Endothelial cell of umbilical vein (primary cell): Measurements from ENCODE around the gene PMEL. TPM values are rescaled to one million over a fixed set of nuclear protein-coding genes. Genes with fewer than 3 reads are reported as not detected.

Source experiments
- BruUV-seq: library from RNA; stranded (reverse); fragments of 400-500 nt; replicated peaks from 2 replicates; lab custom pipeline; 2021; lab: Mats Ljungman, UMichigan
- CTCF ChIA-PET: fragments of 300-600, 350-600 bp; sonication (Branson Sonifier 250); formaldehyde crosslinking; loops from one replicate; lab custom pipeline; 2021; ENCODE audit warnings: antibody characterized with exemption, inconsistent platforms; lab: Charles Lee
- POLR2A ChIA-PET: fragments of 300-600, 350-600 bp; sonication (Branson Sonifier 250); formaldehyde crosslinking; loops from one replicate; lab custom pipeline; 2021; ENCODE audit warnings: antibody characterized with exemption, inconsistent platforms; lab: Charles Lee
- DNase-seq: peaks from one replicate; pipeline ENCODE4 v3.0.0-alpha.2; 2011; ENCODE audit warnings: low read depth, low spot score
- FAIRE-seq: peaks from 2 replicates; lab custom pipeline; 2011; peaks lifted over from hg19 to GRCh38; lab: Jason Lieb, UNC
- H2AFZ ChIP-seq: 2 replicates; pipeline ENCODE4 v1.6.0; 2012; ENCODE audit warnings: low read depth, low read length, control low read depth, inconsistent platforms
- H3K27ac ChIP-seq: 2 replicates; pipeline ENCODE4 v1.5.1; 2011; ENCODE audit warnings: low read depth, mild to moderate bottlenecking, control low read depth, low read length, moderate library complexity; ENCODE audit not compliant: insufficient read depth
- H3K27me3 ChIP-seq, 2 experiments: 2 replicates each; pipeline versions ENCODE4 v1.6.0 to v1.6.1; 2011; ENCODE audit warnings: low read length in 2 of 2, mixed read lengths in 1 of 2; ENCODE audit not compliant: control insufficient read depth in 2 of 2, insufficient read depth in 2 of 2
- H3K36me3 ChIP-seq, 2 experiments: 2 replicates in 1 of 2; 3 replicates in 1 of 2; pipeline ENCODE4 v1.5.1; 2011; ENCODE audit warnings: low read length in 2 of 2, mild to moderate bottlenecking in 1 of 2, moderate library complexity in 1 of 2; ENCODE audit not compliant: control insufficient read depth in 2 of 2, insufficient read depth in 2 of 2; ENCODE audit errors: extremely low read depth in 1 of 2
- H3K4me1 ChIP-seq: 3 replicates; pipeline ENCODE4 v1.5.1; 2011; ENCODE audit warnings: mild to moderate bottlenecking, low read length; ENCODE audit not compliant: control insufficient read depth, insufficient read depth; ENCODE audit errors: extremely low read depth
- H3K4me2 ChIP-seq: 2 replicates; pipeline ENCODE4 v1.6.1; 2011; ENCODE audit warnings: low read length, control low read depth, mixed read lengths; ENCODE audit not compliant: insufficient read depth
- H3K4me3 ChIP-seq, 3 experiments: fragments of 200-600 bp in 1 of 3; sonication (generic), shearing (Covaris generic) in 1 of 3; replicated peaks in 1 of 3; 2 replicates each; pipeline ENCODE4 v1.5.1; 2011 to 2016; ENCODE audit warnings: control low read depth in 3 of 3, low read length in 3 of 3, mild to moderate bottlenecking in 2 of 3, inconsistent platforms in 1 of 3, low read depth in 1 of 3, moderate library complexity in 1 of 3; ENCODE audit not compliant: insufficient read depth in 1 of 3
- H3K79me2 ChIP-seq: 2 replicates; pipeline ENCODE4 v1.6.0; 2012; ENCODE audit warnings: low read length, inconsistent platforms; ENCODE audit not compliant: control insufficient read depth, insufficient read depth
- H3K9ac ChIP-seq: replicated peaks from 2 replicates; pipeline ENCODE3; 2011; ENCODE audit warnings: low read length, control low read depth; ENCODE audit not compliant: insufficient read depth; ENCODE audit errors: extremely low read depth
- H3K9me1 ChIP-seq: replicated peaks from 3 replicates; pipeline ENCODE4 v1.6.0; 2011; ENCODE audit warnings: mild to moderate bottlenecking, low read length; ENCODE audit not compliant: control insufficient read depth, insufficient read depth; ENCODE audit errors: extremely low read depth
- H3K9me3 ChIP-seq: replicated peaks from 2 replicates; pipeline ENCODE4 v1.5.1; 2012; ENCODE audit warnings: low read length, inconsistent platforms; ENCODE audit not compliant: control insufficient read depth, insufficient read depth
- H4K20me1 ChIP-seq: replicated peaks from 2 replicates; pipeline ENCODE3; 2011; ENCODE audit warnings: mild to moderate bottlenecking, low read length; ENCODE audit not compliant: control insufficient read depth, insufficient read depth; ENCODE audit errors: extremely low read depth
- EZH2 ChIP-seq: IDR thresholded peaks from 2 replicates; pipeline ENCODE4 v1.6.1; 2012; ENCODE audit warnings: borderline replicate concordance, low read depth, mild to moderate bottlenecking, moderate library complexity, low read length, inconsistent platforms; ENCODE audit not compliant: severe bottlenecking
- FOS ChIP-seq: IDR thresholded peaks from 2 replicates; pipeline ENCODE4 v1.6.1; 2011; ENCODE audit warnings: mild to moderate bottlenecking, low read length, moderate library complexity, borderline replicate concordance; ENCODE audit not compliant: insufficient read depth
- GATA2 ChIP-seq: IDR thresholded peaks from 2 replicates; pipeline ENCODE4 v1.7.0; 2011; ENCODE audit warnings: low read depth, mild to moderate bottlenecking, moderate library complexity, mixed read lengths, low read length; ENCODE audit not compliant: insufficient read length, insufficient read depth
- JUN ChIP-seq: IDR thresholded peaks from 2 replicates; pipeline ENCODE4 v1.6.1; 2011; ENCODE audit warnings: borderline replicate concordance, low read depth; ENCODE audit not compliant: insufficient read length, insufficient read depth
- MAX ChIP-seq: IDR thresholded peaks from 2 replicates; pipeline ENCODE4 v1.6.1; 2011; ENCODE audit not compliant: insufficient read depth, insufficient read length
- MYC ChIP-seq: IDR thresholded peaks from one replicate; pipeline ENCODE4 v1.6.1; 2011; ENCODE audit warnings: mild to moderate bottlenecking, low read depth, low read length
- POLR2A ChIP-seq: IDR thresholded peaks from 2 replicates; pipeline ENCODE4 v1.6.1; 2012; ENCODE audit warnings: low read depth, mild to moderate bottlenecking, control low read depth, low read length
- POLR2AphosphoS5 ChIP-seq: IDR thresholded peaks from 2 replicates; pipeline ENCODE4 v1.6.1; 2012; ENCODE audit warnings: low read depth, mild to moderate bottlenecking, control low read depth, low read length, moderate library complexity; ENCODE audit not compliant: insufficient read depth
- dilution Hi-C: fragments of 300-500 bp; cut with MboI; formaldehyde crosslinking; loops from one replicate; pipeline ENCODE4 v1.15.0; 2019; ENCODE audit warnings: low sequenced_read_pairs; ENCODE audit not compliant: extremely low pct_ligation_motif_present
- intact Hi-C: fragments of 100-400 bp; cut with micrococcal nuclease; formaldehyde crosslinking; loops from one replicate; pipeline ENCODE4 v1.10.0; 2022
- polyA plus RNA-seq, 4 experiments: library from polyadenylated mRNA; depleted of rRNA in 3 of 4; stranded (reverse) in 3 of 4; unstranded in 1 of 4; fragments of >200 nt; gene quantifications; 2 replicates each; pipeline versions ENCODE4 v1.2.1 to v1.2.3, GENCODE V29; 2011 to 2012; ENCODE audit warnings: missing spikeins in 1 of 4
- total RNA-seq: library from RNA; stranded (reverse); gene quantifications from 2 replicates; pipeline ENCODE4 v1.2.3, GENCODE V29; 2021
- TF ChIP-seq, protein P1 (sequence below), 2 donors: IDR thresholded peaks; 1 replicate in 1 of 2; 2 replicates in 1 of 2; pipeline ENCODE4 v1.5.1; 2011; ENCODE audit warnings: low read length in 2 of 2, mild to moderate bottlenecking in 2 of 2, moderate library complexity in 2 of 2, control low read depth in 1 of 2, inconsistent platforms in 1 of 2, low read depth in 1 of 2; ENCODE audit not compliant: insufficient read depth in 1 of 2; ENCODE audit errors: extremely low read depth in 1 of 2

Gene PMEL
- total and polyA plus RNA-seq, 2 donors (not counting 3 experiments of a cell fraction or from before 2014, with no cell fraction given) = 0.51 to 0.99 TPM

DNA sequence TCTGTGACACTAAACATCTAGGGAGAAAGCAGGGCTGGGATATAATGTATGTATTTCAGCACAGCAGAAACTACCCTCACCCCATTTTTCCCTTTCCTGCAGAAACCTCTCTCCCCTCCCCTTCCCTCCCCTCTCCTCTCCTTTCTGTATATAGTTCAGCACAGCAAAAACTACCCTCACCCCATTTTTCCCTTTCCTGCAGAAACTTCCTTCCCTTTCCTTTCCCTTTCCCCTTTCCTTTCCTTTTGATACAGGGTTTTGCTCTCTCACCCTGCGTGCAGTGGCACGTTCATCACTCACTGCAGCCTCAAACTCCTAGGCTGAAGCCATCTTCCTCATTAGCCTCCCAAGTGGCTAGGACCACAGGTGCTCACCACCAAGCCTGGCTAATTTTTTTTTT is 2.1 kb downstream of the PMEL start:
- no peak overlapping the region for H3K4me3 ChIP-seq
- H3K27me3 ChIP-seq = no peaks in the 10 kb centered on the region
- FAIRE-seq (no peak), DNase-seq (no peak)
- no peak overlapping the region for H3K27ac ChIP-seq
- no peak overlapping the region for H3K9ac ChIP-seq
- ChIA-PET CTCF (no interaction called here), POLR2A (no interaction called here)
- no peaks in the 10 kb centered on the region for H3K9me3 ChIP-seq
- H4K20me1 ChIP-seq = no peaks in the 10 kb centered on the region
- H2AFZ ChIP-seq = no peak overlapping the region
- peaks cover 0 to 2% of the 10 kb centered on the region in 2 experiments for H3K36me3 ChIP-seq
- dilution Hi-C loops (no loop called here), intact Hi-C loops (no loop called here)
- H3K9me1 ChIP-seq = no peaks in the 10 kb centered on the region
- H3K4me2 ChIP-seq = no peak overlapping the region
- BruUV-seq = no TSS peak
- peaks cover 15% of the 10 kb centered on the region for H3K4me1 ChIP-seq
- TF ChIP-seq FOS = no peak
- TF ChIP-seq, protein P1, sequence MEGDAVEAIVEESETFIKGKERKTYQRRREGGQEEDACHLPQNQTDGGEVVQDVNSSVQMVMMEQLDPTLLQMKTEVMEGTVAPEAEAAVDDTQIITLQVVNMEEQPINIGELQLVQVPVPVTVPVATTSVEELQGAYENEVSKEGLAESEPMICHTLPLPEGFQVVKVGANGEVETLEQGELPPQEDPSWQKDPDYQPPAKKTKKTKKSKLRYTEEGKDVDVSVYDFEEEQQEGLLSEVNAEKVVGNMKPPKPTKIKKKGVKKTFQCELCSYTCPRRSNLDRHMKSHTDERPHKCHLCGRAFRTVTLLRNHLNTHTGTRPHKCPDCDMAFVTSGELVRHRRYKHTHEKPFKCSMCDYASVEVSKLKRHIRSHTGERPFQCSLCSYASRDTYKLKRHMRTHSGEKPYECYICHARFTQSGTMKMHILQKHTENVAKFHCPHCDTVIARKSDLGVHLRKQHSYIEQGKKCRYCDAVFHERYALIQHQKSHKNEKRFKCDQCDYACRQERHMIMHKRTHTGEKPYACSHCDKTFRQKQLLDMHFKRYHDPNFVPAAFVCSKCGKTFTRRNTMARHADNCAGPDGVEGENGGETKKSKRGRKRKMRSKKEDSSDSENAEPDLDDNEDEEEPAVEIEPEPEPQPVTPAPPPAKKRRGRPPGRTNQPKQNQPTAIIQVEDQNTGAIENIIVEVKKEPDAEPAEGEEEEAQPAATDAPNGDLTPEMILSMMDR (IDR thresholded peaks at IDR 0.05; ENCODE audit: extremely low read depth in 1 of 2, insufficient read depth in 1 of 2, low read depth in 1 of 2, low read length in 2 of 2) = no peak
- no peak for TF ChIP-seq POLR2AphosphoS5
- no peak for TF ChIP-seq JUN
- no peak for TF ChIP-seq EZH2
- TF ChIP-seq POLR2A = no peak
- no peak for TF ChIP-seq GATA2
- TF ChIP-seq MAX = no peak
- no peak for TF ChIP-seq MYC
- peaks cover 13% of the 10 kb centered on the region for H3K79me2 ChIP-seq
